Vagina (tissue), 2 donors: ENCODE measurements around the gene SYNDIG1.

Experiments
- POLR2A ChIP-seq, 2 donors: fragments of 450-650 bp; IDR thresholded peaks; one replicate each; pipeline ENCODE4 v1.6.1; 2017; ENCODE audit warnings: antibody characterized with exemption in 2 of 2, mild to moderate bottlenecking in 2 of 2, moderate library complexity in 2 of 2
- POLR2AphosphoS5 ChIP-seq, 2 donors: sonication (generic); formaldehyde crosslinking; IDR thresholded peaks; one replicate each; pipeline ENCODE4 v1.9.0; 2017; ENCODE audit warnings: antibody characterized with exemption in 2 of 2, mild to moderate bottlenecking in 2 of 2, low read depth in 1 of 2; ENCODE audit not compliant: insufficient read depth in 1 of 2
- TF ChIP-seq, protein P1 (sequence below), 3 experiments: fragments of 450-650 bp in 2 of 3; fragments of 200-600 bp in 1 of 3; sonication (generic) in 1 of 3; IDR thresholded peaks; one replicate each; pipeline ENCODE4 v1.5.1; 2017 to 2019; ENCODE audit warnings: antibody characterized with exemption in 3 of 3, mild to moderate bottlenecking in 2 of 3, moderate library complexity in 2 of 3

DNA sequence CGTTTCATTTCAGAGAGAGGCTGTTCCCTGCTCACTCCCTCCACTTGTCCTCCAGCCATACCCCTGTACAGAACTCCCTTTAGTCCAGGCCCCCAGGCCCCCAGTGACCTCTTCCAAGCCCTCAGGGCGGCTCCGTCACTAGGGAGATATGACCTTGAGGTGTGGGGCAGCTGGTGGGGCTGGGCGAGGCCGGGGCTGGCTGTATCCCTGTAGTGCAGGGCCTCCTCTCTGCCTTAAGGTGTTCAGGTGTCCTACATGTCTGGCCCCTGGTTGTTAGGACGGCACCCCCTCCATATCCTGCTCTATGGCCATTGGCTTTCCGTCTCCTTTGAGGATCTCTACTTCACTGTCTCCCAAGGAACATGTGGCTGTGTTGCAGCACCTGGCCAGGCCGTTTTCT, 17.4 kb upstream of the SYNDIG1 start:
- TF ChIP-seq, protein P1, sequence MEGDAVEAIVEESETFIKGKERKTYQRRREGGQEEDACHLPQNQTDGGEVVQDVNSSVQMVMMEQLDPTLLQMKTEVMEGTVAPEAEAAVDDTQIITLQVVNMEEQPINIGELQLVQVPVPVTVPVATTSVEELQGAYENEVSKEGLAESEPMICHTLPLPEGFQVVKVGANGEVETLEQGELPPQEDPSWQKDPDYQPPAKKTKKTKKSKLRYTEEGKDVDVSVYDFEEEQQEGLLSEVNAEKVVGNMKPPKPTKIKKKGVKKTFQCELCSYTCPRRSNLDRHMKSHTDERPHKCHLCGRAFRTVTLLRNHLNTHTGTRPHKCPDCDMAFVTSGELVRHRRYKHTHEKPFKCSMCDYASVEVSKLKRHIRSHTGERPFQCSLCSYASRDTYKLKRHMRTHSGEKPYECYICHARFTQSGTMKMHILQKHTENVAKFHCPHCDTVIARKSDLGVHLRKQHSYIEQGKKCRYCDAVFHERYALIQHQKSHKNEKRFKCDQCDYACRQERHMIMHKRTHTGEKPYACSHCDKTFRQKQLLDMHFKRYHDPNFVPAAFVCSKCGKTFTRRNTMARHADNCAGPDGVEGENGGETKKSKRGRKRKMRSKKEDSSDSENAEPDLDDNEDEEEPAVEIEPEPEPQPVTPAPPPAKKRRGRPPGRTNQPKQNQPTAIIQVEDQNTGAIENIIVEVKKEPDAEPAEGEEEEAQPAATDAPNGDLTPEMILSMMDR (IDR thresholded peaks at IDR 0.05), result no peak
- TF ChIP-seq POLR2AphosphoS5 (IDR thresholded peaks at IDR 0.05; ENCODE audit: insufficient read depth in 1 of 2, low read depth in 1 of 2), result no peak
- TF ChIP-seq POLR2A (IDR thresholded peaks at IDR 0.05), result no peak
